ENCODE measurements around the gene TTLL13. TPM values are rescaled to one million over a fixed set of nuclear protein-coding genes. Genes with fewer than 3 reads are reported as not detected.
A peak's percentile ranks its signal among the peaks of the same experiment; 100 is the strongest.

Gene TTLL13, protein sequence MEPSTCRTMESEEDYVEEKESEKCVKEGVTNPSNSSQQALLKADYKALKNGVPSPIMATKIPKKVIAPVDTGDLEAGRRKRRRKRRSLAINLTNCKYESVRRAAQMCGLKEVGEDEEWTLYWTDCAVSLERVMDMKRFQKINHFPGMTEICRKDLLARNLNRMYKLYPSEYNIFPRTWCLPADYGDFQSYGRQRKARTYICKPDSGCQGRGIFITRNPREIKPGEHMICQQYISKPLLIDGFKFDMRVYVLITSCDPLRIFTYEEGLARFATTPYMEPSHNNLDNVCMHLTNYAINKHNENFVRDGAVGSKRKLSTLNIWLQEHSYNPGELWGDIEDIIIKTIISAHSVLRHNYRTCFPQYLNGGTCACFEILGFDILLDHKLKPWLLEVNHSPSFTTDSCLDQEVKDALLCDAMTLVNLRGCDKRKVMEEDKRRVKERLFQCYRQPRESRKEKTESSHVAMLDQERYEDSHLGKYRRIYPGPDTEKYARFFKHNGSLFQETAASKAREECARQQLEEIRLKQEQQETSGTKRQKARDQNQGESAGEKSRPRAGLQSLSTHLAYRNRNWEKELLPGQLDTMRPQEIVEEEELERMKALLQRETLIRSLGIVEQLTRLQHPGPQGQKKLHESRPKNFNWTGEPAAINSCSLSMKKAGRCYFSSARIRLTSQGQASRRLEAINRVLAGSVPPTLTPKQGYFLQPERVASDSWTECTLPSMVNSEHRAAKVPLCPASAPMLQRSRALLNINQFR
- total RNA-seq, result under 1 TPM in 6 of 10 donors, not detected in 4; 0.19 to 0.78 (median 0.24) TPM
- polyA plus RNA-seq, result under 1 TPM; 0.09 to 0.44 TPM
- long read RNA-seq, donor 1, result 0 reads
- long read RNA-seq, donor 2, result 0 reads
- long read RNA-seq, donor 3, result 0 reads

- ATAC-seq, result peak; percentile 93 to 98 (median 98)
- peak within 1 kb of the TSS in 9 of 10 donors; percentile 4 to 82 (median 71) for H3K27ac ChIP-seq
- peak within 1 kb of the TSS; percentile 41 to 75 (median 58) for H3K4me3 ChIP-seq
- no peaks in the 10 kb centered on the region for H3K36me3 ChIP-seq
- TF ChIP-seq, protein P1, sequence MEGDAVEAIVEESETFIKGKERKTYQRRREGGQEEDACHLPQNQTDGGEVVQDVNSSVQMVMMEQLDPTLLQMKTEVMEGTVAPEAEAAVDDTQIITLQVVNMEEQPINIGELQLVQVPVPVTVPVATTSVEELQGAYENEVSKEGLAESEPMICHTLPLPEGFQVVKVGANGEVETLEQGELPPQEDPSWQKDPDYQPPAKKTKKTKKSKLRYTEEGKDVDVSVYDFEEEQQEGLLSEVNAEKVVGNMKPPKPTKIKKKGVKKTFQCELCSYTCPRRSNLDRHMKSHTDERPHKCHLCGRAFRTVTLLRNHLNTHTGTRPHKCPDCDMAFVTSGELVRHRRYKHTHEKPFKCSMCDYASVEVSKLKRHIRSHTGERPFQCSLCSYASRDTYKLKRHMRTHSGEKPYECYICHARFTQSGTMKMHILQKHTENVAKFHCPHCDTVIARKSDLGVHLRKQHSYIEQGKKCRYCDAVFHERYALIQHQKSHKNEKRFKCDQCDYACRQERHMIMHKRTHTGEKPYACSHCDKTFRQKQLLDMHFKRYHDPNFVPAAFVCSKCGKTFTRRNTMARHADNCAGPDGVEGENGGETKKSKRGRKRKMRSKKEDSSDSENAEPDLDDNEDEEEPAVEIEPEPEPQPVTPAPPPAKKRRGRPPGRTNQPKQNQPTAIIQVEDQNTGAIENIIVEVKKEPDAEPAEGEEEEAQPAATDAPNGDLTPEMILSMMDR (IDR thresholded peaks at IDR 0.05), result no peak
- H3K4me1 ChIP-seq, result peaks cover 0 to 22% (median 15%) of the 10 kb centered on the region in 9 donors
- no peaks in the 10 kb centered on the region for H3K27me3 ChIP-seq
- 0 to 1% methylated on average over 41 to 44 of the region's 44 CpGs for WGBS, 2 donors
- no peaks in the 10 kb centered on the region for H3K9me3 ChIP-seq
- DNase-seq, result peak; percentile 94 to 97
- intact Hi-C loops (cut with DNase I), result loop anchor here in 1 of 10 donors (2.0 kb wide), 1 partner anchor 15 kb away; the partner anchor contains the start of gene NGRN
Observed at GRCh38 chr15:90249203-90249863, at the start of gene TTLL13. Gene TTLL13, plus strand, starts transcription at chr15:90249556. Its CDS starts 1,075 bp downstream, at chr15:90250631.

DNA sequence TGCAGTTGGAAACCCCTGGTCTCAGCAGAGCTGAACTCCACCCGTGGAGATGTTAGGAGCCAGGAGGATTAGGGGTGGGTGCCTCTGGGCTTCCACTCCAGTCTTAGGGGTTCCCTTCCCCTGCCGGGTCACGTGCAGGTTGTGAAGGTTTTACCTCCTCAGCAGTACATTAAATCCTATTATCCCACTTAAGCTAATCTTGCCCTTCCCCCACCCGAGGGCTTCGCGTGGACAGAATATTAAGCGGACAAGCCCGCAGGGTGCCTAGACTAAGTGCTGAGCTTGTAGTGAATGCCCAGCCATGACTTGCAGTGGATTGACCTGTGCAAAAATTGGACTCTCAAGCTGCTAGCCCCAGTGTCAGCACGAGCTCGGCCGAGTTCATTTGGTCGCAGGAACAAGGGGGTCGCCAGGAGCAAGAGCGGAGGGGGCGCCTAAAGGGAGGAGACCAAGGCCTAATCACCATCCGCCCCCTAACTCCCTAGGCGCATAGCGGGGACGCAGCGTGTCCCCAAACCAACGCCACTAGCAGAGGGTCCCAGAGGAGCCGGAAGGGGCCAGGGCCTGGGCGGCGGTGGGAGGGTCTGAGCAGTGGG, 48.7 kb upstream of the TTLL13 start:
- Histone ChIP-seq H3K4me1 (peaks cover 16 to 56% (median 33%) of the 10 kb centered on the region in 9 donors), H3K36me3 (peaks cover 0 to 21% (median 0%) of the 10 kb centered on the region in 9 donors), H3K27ac (peak overlapping the region in 9 of 10 donors; percentile 26 to 93 (median 78)), H3K9me3 (no peaks in the 10 kb centered on the region), H3K4me3 (peak overlapping the region; percentile 67 to 95 (median 87)), H3K27me3 (no peaks in the 10 kb centered on the region)
- DNase-seq, result no peak
- peak in 3 of 8 donors; percentile 3 to 14 (median 9) for ATAC-seq
- TF ChIP-seq, protein P1 (IDR thresholded peaks at IDR 0.05), result no peak
- intact Hi-C loops (cut with DNase I), result no loop called here
- WGBS, 2 donors, result 14 to 15% methylated on average over 24 of the region's 24 CpGs

GRCh38 chr15:90201130-90201943, 48.0 kb upstream of the TTLL13 start, which contains the start of gene SEMA4B:
Gene SEMA4B, plus strand, starts transcription at chr15:90201330. Its CDS starts 249 bp downstream, at chr15:90201579.
- ATAC-seq (peak; percentile 69 to 93 (median 86)), DNase-seq (peak; percentile 72 to 77)
- Histone ChIP-seq H3K4me3 (peak within 1 kb of the TSS; percentile 67 to 95 (median 87)), H3K27me3 (no peaks in the 10 kb centered on the region), H3K9me3 (no peaks in the 10 kb centered on the region), H3K27ac (peak within 1 kb of the TSS in 9 of 10 donors; percentile 26 to 93 (median 78)), H3K4me1 (peaks cover 16 to 63% (median 40%) of the 10 kb centered on the region in 9 donors), H3K36me3 (peaks cover 0 to 21% (median 0%) of the 10 kb centered on the region in 9 donors)
- WGBS, 2 donors, result 0 to 1% methylated on average over 68 to 88 of the region's 88 CpGs
- intact Hi-C loops (cut with DNase I), result no loop called here
- TF ChIP-seq, protein P1 (IDR thresholded peaks at IDR 0.05), result peak in 3 of 9 donors; percentile 14 to 22 (median 21)

Data from heart right ventricle (tissue), 16 donors.